ENCODE results near the gene HOXA9. TPM values are rescaled to one million over a fixed set of nuclear protein-coding genes. Genes with fewer than 3 reads are reported as not detected.

HOXA9 gene
- total RNA-seq, 1 experiment from 2014 or later = 91.0 TPM

DNA sequence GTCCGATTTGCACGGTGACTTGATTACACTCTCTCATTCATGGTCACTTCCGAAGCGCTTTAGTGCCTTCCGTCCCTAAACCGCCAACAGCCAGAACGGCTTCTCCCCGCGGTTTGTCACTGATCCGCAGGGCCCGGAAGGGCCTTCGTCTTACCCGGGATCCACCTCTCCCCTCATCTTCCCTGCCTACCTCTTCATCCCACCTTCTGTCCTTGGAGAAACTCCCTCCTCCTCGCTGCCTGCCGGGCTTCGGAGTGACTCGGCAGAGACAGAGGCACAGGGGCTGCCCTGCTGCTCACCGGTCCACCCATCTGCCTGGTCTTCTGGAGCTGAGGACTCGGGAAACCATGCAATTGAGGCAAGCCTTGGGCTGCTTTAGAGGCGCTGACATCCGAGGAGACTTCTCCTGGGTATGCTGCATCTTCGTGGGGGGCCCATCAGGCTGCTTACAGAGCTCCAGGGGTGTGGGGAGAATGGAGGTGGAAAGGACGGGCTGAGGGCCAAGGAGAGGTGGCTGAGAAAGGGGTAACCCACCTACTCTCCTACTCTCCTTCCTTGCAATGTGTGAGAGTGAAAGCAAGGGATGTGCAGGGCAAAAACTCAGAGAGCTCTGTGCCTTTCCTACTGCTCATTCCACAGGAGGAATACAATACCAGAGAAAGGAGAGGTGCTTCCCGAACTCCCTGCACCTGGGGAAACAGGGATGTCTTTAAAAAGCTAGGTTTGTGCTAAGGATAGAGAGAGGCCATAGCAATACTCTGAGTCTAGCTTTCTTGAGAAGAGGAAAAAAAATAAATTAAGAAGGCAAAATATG, 20.7 kb upstream of the HOXA9 start:
- intact Hi-C loops (cut with micrococcal nuclease) = no loop called here
- H3K79me2 ChIP-seq (ENCODE audit: insufficient read depth, low read length) = peaks cover 19% of the 10 kb centered on the region; the same call in 1 of the 2 replicates
- H3K4me2 ChIP-seq (ENCODE audit: low read length) = peak overlapping the region; percentile 100; the same call in 1 of the 2 replicates
- no peak overlapping the region for H3K9ac ChIP-seq (ENCODE audit: low read length)
- ChIA-PET RAD21 (ENCODE audit: low non-redundant PET in 1 of 2, low total read pairs in 2 of 2, uncharacterized antibody in 2 of 2, unreplicated experiment in 2 of 2) (no interaction called here), CTCF (interaction anchor here (2.0 to 2.2 kb wide), 2 partner anchors 10 to 908 kb away, joined by 7 to 8 read pairs; no protein-coding TSS in a partner anchor), POLR2A (interaction anchor here (1.1 kb wide), 1 partner anchor 15 kb away, joined by 3 read pairs; no protein-coding TSS in a partner anchor)
- no TSS peak for BruUV-seq (replicated peaks)
- peaks cover 18 to 32% of the 10 kb centered on the region in 2 experiments for H3K4me1 ChIP-seq (ENCODE audit: control insufficient read depth in 1 of 2, insufficient read depth in 2 of 2, low read length in 2 of 2)
- no peaks in the 10 kb centered on the region for H3K36me3 ChIP-seq (ENCODE audit: control insufficient read depth in 1 of 2, insufficient read depth in 2 of 2, low read length in 2 of 2)
- no peaks in the 10 kb centered on the region for H3K27me3 ChIP-seq (ENCODE audit: insufficient read depth, low read length)
- no peak for ATAC-seq
- H2AFZ ChIP-seq (ENCODE audit: low read depth, low read length, poor library complexity, severe bottlenecking) = no peak overlapping the region
- no peak overlapping the region for H3K4me3 ChIP-seq (replicated peaks in 1 of 2; ENCODE audit: low read depth in 1 of 2, low read length in 2 of 2)
- DNase-seq (ENCODE audit: low read depth, low spot score) = no peak
- H3K27ac ChIP-seq (ENCODE audit: low read depth, low read length) = no peak overlapping the region
- no peaks in the 10 kb centered on the region for H4K20me1 ChIP-seq (ENCODE audit: insufficient read depth)
- H3K9me2 ChIP-seq (ENCODE audit: insufficient read depth) = no peaks in the 10 kb centered on the region
- TF ChIP-seq, protein P1, sequence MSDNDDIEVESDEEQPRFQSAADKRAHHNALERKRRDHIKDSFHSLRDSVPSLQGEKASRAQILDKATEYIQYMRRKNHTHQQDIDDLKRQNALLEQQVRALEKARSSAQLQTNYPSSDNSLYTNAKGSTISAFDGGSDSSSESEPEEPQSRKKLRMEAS (IDR thresholded peaks at IDR 0.05) = no peak
- TF ChIP-seq JUND (IDR thresholded peaks at IDR 0.05) = no peak
- no peak for TF ChIP-seq SP1 (IDR thresholded peaks at IDR 0.05; ENCODE audit: low read depth)
- TF ChIP-seq SIN3A (IDR thresholded peaks at IDR 0.05; ENCODE audit: low read depth) = no peak
- TF ChIP-seq YY1 (IDR thresholded peaks at IDR 0.05; ENCODE audit: extremely low read depth, insufficient replicate concordance, low read depth, low read length) = no peak
- no peak for TF ChIP-seq ZFX (IDR thresholded peaks at IDR 0.05)
- TF ChIP-seq, protein P2, sequence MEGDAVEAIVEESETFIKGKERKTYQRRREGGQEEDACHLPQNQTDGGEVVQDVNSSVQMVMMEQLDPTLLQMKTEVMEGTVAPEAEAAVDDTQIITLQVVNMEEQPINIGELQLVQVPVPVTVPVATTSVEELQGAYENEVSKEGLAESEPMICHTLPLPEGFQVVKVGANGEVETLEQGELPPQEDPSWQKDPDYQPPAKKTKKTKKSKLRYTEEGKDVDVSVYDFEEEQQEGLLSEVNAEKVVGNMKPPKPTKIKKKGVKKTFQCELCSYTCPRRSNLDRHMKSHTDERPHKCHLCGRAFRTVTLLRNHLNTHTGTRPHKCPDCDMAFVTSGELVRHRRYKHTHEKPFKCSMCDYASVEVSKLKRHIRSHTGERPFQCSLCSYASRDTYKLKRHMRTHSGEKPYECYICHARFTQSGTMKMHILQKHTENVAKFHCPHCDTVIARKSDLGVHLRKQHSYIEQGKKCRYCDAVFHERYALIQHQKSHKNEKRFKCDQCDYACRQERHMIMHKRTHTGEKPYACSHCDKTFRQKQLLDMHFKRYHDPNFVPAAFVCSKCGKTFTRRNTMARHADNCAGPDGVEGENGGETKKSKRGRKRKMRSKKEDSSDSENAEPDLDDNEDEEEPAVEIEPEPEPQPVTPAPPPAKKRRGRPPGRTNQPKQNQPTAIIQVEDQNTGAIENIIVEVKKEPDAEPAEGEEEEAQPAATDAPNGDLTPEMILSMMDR (IDR thresholded peaks at IDR 0.05 in 2 of 3, conservative IDR thresholded peaks at IDR 0.05 in 1 of 3; ENCODE audit: borderline replicate concordance in 1 of 3, insufficient read depth in 1 of 3, low read depth in 2 of 3, low read length in 2 of 3) = no peak
- TF ChIP-seq TCF7L2 (IDR thresholded peaks at IDR 0.05; ENCODE audit: borderline replicate concordance, extremely low read depth, insufficient read depth, insufficient read length) = no peak
- no peaks in the 10 kb centered on the region for H3K9me3 ChIP-seq (ENCODE audit: control insufficient read depth in 1 of 2, insufficient read depth in 1 of 2, low read depth in 1 of 2, low read length in 2 of 2)
